HepG2 (cell line): ENCODE measurements around the gene PYGO2. TPM values are rescaled to one million over a fixed set of nuclear protein-coding genes. Genes with fewer than 3 reads are reported as not detected.

ENCODE experiments used
- CBFB ChIP-seq: sonication (generic); formaldehyde crosslinking; IDR thresholded peaks from 2 replicates; pipeline ENCODE4 v1.4.0; 2020; ENCODE audit warnings: missing genetic modification reagents
- CBX1 ChIP-seq: IDR thresholded peaks from one replicate; pipeline ENCODE4 v1.6.1; 2016; ENCODE audit warnings: antibody characterized with exemption, low read depth
- CHCHD3 ChIP-seq: sonication (generic); formaldehyde crosslinking; IDR thresholded peaks from 2 replicates; pipeline ENCODE4 v1.8.0; 2022; ENCODE audit warnings: mild to moderate bottlenecking, missing genetic modification reagents, moderate library complexity
- HDAC1 ChIP-seq: sonication (generic); formaldehyde crosslinking; IDR thresholded peaks from 2 replicates; pipeline ENCODE4 v1.5.1; 2020; ENCODE audit warnings: mild to moderate bottlenecking, missing genetic modification reagents
- HDAC6 ChIP-seq: fragments of 200-600 bp; sonication (generic); IDR thresholded peaks from 2 replicates; pipeline ENCODE4 v1.7.0; 2017; ENCODE audit warnings: mild to moderate bottlenecking, antibody characterized with exemption, low read length, low read depth
- HNF4G ChIP-seq, 2 experiments: sonication (generic) in 1 of 2; formaldehyde crosslinking in 1 of 2; IDR thresholded peaks; 2 replicates each; pipeline versions ENCODE4 v1.4.0 to v1.6.1; 2011 to 2020; ENCODE audit warnings: borderline replicate concordance in 2 of 2, low read depth in 2 of 2, mild to moderate bottlenecking in 2 of 2, low read length in 1 of 2, missing genetic modification reagents in 1 of 2, moderate library complexity in 1 of 2
- IRX3 ChIP-seq: sonication (generic); formaldehyde crosslinking; IDR thresholded peaks from 2 replicates; pipeline ENCODE4 v1.8.1; 2023; ENCODE audit warnings: mild to moderate bottlenecking, low read depth, missing genetic modification reagents, borderline replicate concordance
- MXI1 ChIP-seq: IDR thresholded peaks from 3 replicates; pipeline ENCODE4 v1.6.1; 2012; ENCODE audit warnings: low read depth, low read length, inconsistent platforms, borderline replicate concordance
- NCOA5 ChIP-seq: sonication (generic); formaldehyde crosslinking; IDR thresholded peaks from 2 replicates; pipeline ENCODE4 v1.4.0; 2020; ENCODE audit warnings: missing genetic modification reagents
- NR2F2 ChIP-seq: IDR thresholded peaks from 2 replicates; pipeline ENCODE4 v1.6.1; 2012; ENCODE audit warnings: low read depth, inconsistent platforms, borderline replicate concordance
- PHF8 ChIP-seq: sonication (generic); formaldehyde crosslinking; IDR thresholded peaks from 2 replicates; pipeline ENCODE4 v1.5.0; 2020; ENCODE audit warnings: missing genetic modification reagents
- RBAK ChIP-seq: sonication (generic); formaldehyde crosslinking; IDR thresholded peaks from 2 replicates; pipeline ENCODE4 v1.5.1; 2020; ENCODE audit warnings: mild to moderate bottlenecking, missing genetic modification reagents
- SETDB1 ChIP-seq: sonication (generic); formaldehyde crosslinking; IDR thresholded peaks from 2 replicates; pipeline ENCODE4 v1.5.1; 2020; ENCODE audit warnings: missing genetic modification reagents, mild to moderate bottlenecking, borderline replicate concordance
- SMARCE1 ChIP-seq: fragments of 450-650 bp; IDR thresholded peaks from 2 replicates; pipeline ENCODE4 v1.6.1; 2017; ENCODE audit warnings: borderline replicate concordance
- TEAD3 ChIP-seq: optimal IDR thresholded peaks from 2 replicates; pipeline ENCODE3; 2016; ENCODE audit warnings: borderline replicate concordance
- U2AF1 ChIP-seq: fragments of 200-400 bp; formaldehyde crosslinking; optimal IDR thresholded peaks from 2 replicates; pipeline ENCODE3; 2017; ENCODE audit warnings: mild to moderate bottlenecking, low read depth, low read length
- ZBTB1 ChIP-seq: sonication (generic); formaldehyde crosslinking; IDR thresholded peaks from 2 replicates; pipeline ENCODE4 v1.4.0; 2020; ENCODE audit warnings: missing genetic modification reagents, borderline replicate concordance
- ZFP82 ChIP-seq: sonication (generic); formaldehyde crosslinking; IDR thresholded peaks from 2 replicates; pipeline ENCODE4 v1.5.1; 2020; ENCODE audit warnings: mild to moderate bottlenecking, missing genetic modification reagents, borderline replicate concordance
- ZNF333 ChIP-seq: sonication (generic); formaldehyde crosslinking; IDR thresholded peaks from 2 replicates; pipeline ENCODE4 v1.4.0; 2020; ENCODE audit warnings: mild to moderate bottlenecking, missing genetic modification reagents, borderline replicate concordance
- ZNF33A ChIP-seq: sonication (generic); formaldehyde crosslinking; IDR thresholded peaks from 2 replicates; pipeline ENCODE4 v1.5.1; 2020; ENCODE audit warnings: missing genetic modification reagents, mild to moderate bottlenecking, moderate library complexity, borderline replicate concordance
- ZNF33B ChIP-seq: sonication (generic); formaldehyde crosslinking; IDR thresholded peaks from 2 replicates; pipeline ENCODE4 v1.5.1; 2020; ENCODE audit warnings: mild to moderate bottlenecking, missing genetic modification reagents
- ZNF550 ChIP-seq: sonication (generic); formaldehyde crosslinking; IDR thresholded peaks from 2 replicates; pipeline ENCODE4 v1.4.0; 2020; ENCODE audit warnings: mild to moderate bottlenecking, missing genetic modification reagents, borderline replicate concordance
- ZNF556 ChIP-seq: sonication (generic); formaldehyde crosslinking; IDR thresholded peaks from 2 replicates; pipeline ENCODE4 v1.4.0; 2020; ENCODE audit warnings: mild to moderate bottlenecking, missing genetic modification reagents, borderline replicate concordance
- ZNF768 ChIP-seq: sonication (generic); formaldehyde crosslinking; IDR thresholded peaks from 2 replicates; pipeline ENCODE4 v1.4.0; 2020; ENCODE audit warnings: missing genetic modification reagents
- polyA plus RNA-seq, 8 experiments: library from polyadenylated mRNA; depleted of rRNA in 3 of 8; stranded (reverse) in 7 of 8; unstranded in 1 of 8; fragments of >200 nt; fragmentation: Illumina TruSeq in 4 of 8; extraction: Trizol in 4 of 8; gene quantifications; 2 replicates each; pipeline versions ENCODE4 v1.2.1 to v1.2.3, GENCODE V29; 2011 to 2016; ENCODE audit warnings: low read depth in 4 of 8, missing spikeins in 1 of 8, mixed read lengths in 1 of 8; ENCODE audit not compliant: insufficient read depth in 1 of 8
- total RNA-seq, 5 experiments: library from RNA; depleted of rRNA; stranded (reverse); fragments of >200 nt; fragmentation: Illumina TruSeq; extraction: Trizol; gene quantifications; 2 replicates each; pipeline ENCODE4 v1.2.3, GENCODE V29; 2016; ENCODE audit warnings: low read depth in 1 of 5
- TF ChIP-seq, protein P1 (sequence below): sonication (generic); formaldehyde crosslinking; IDR thresholded peaks from 2 replicates; pipeline ENCODE4 v1.4.0; 2020; ENCODE audit warnings: missing genetic modification reagents
- TF ChIP-seq, protein P2 (sequence below): sonication (generic); formaldehyde crosslinking; IDR thresholded peaks from 2 replicates; pipeline ENCODE4 v1.9.0; 2021; ENCODE audit warnings: missing genetic modification reagents, borderline replicate concordance

Gene PYGO2
- total and polyA plus RNA-seq, 2 of the 13 experiments (the other 11 are each of a cell fraction or from before 2014, with no cell fraction given) = 20.3 to 21.8 TPM

DNA sequence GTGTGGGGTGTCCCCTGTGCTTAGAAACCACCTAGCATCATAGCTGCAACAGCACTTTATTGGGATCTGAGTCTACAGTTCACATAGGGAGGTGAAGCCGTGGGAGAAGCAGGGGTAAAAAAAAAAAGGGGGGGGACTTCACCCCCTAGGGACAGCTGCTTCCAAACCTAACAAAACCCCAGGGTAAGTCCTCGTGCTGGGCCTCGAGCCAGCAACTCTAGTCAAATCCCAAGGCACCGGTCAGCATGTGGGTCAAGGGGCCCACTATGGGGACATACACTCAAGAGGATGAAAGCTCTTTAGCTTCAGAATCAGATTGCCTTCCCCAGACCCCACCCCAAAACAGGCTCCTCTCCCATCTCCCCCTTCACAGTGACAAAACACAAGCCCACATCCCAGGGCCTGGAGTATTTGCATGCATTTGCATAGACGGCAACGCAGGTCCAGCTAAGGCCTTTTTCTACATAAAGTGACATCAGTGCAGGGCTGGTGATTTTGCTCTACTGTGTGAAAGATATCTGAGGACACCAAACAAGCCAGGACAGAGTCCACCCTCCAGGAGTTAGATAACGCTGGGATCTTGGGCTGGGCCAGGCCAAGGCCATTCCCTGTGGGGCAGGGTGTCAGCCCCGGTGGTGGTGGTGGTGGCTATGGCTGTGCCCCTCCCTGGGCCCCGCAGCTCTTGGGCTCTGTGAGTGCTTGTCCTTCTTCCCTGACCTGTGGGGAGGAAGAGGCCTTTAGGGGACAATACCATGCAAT is 17.0 kb downstream of the PYGO2 start (continued):
- TF ChIP-seq TEAD3 (peak; percentile 38), ZNF33A (CRISPR knock-in tag) (no peak), IRX3 (CRISPR knock-in tag) (no peak), RBAK (CRISPR knock-in tag) (no peak), NR2F2 (0 out of 2 replicates have a peak, but pooled peaks have one; percentile 60), ZNF768 (CRISPR knock-in tag) (peak; percentile 37; the same call in 1 of the 2 replicates), HDAC1 (peak; percentile 82), MXI1 (peak; percentile 57; the same call in 1 of the 3 replicates), HDAC6 (no peak), ZBTB1 (no peak), SETDB1 (CRISPR knock-in tag) (no peak), NCOA5 (CRISPR knock-in tag) (no peak), ZNF550 (CRISPR knock-in tag) (no peak), CHCHD3 (no peak), CBX1 (no peak), ZNF333 (CRISPR knock-in tag) (no peak), ZFP82 (no peak), U2AF1 (no peak), HNF4G (IDR thresholded peaks at IDR 0.05; ENCODE audit: borderline replicate concordance, low read depth, low read length) (peak; percentile 79), HNF4G (CRISPR knock-in tag; IDR thresholded peaks at IDR 0.05; ENCODE audit: borderline replicate concordance, low read depth) (peak; percentile 63; the same call in 1 of the 2 replicates), ZNF33B (CRISPR knock-in tag) (0 out of 2 replicates have a peak, but pooled peaks have one; percentile 68), ZNF556 (CRISPR knock-in tag) (no peak), SMARCE1 (no peak), CBFB (CRISPR knock-in tag) (no peak), PHF8 (peak; percentile 36; the same call in 1 of the 2 replicates)
- TF ChIP-seq, protein P1, sequence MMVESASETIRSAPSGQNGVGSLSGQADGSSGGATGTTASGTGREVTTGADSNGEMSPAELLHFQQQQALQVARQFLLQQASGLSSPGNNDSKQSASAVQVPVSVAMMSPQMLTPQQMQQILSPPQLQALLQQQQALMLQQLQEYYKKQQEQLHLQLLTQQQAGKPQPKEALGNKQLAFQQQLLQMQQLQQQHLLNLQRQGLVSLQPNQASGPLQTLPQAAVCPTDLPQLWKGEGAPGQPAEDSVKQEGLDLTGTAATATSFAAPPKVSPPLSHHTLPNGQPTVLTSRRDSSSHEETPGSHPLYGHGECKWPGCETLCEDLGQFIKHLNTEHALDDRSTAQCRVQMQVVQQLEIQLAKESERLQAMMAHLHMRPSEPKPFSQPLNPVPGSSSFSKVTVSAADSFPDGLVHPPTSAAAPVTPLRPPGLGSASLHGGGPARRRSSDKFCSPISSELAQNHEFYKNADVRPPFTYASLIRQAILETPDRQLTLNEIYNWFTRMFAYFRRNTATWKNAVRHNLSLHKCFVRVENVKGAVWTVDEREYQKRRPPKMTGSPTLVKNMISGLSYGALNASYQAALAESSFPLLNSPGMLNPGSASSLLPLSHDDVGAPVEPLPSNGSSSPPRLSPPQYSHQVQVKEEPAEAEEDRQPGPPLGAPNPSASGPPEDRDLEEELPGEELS (CRISPR knock-in tag) = peak; percentile 69; the same call in 1 of the 2 replicates
- TF ChIP-seq, protein P2, sequence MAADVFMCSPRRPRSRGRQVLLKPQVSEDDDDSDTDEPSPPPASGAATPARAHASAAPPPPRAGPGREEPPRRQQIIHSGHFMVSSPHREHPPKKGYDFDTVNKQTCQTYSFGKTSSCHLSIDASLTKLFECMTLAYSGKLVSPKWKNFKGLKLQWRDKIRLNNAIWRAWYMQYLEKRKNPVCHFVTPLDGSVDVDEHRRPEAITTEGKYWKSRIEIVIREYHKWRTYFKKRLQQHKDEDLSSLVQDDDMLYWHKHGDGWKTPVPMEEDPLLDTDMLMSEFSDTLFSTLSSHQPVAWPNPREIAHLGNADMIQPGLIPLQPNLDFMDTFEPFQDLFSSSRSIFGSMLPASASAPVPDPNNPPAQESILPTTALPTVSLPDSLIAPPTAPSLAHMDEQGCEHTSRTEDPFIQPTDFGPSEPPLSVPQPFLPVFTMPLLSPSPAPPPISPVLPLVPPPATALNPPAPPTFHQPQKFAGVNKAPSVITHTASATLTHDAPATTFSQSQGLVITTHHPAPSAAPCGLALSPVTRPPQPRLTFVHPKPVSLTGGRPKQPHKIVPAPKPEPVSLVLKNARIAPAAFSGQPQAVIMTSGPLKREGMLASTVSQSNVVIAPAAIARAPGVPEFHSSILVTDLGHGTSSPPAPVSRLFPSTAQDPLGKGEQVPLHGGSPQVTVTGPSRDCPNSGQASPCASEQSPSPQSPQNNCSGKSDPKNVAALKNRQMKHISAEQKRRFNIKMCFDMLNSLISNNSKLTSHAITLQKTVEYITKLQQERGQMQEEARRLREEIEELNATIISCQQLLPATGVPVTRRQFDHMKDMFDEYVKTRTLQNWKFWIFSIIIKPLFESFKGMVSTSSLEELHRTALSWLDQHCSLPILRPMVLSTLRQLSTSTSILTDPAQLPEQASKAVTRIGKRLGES (CRISPR knock-in tag) = no peak; the same call in 1 of the 2 replicates
